Trophoblast cell (in vitro differentiated cells and primary cell): ENCODE results near the gene INKA2.

Experiments used
- DNase-seq, 2 donors: peaks; one replicate each; pipeline ENCODE4 v3.0.0-alpha.2; 2016
- H2AFZ ChIP-seq: 2 replicates; pipeline ENCODE4 v1.6.1; 2013; ENCODE audit warnings: low read length, moderate library complexity, mild to moderate bottlenecking; ENCODE audit not compliant: insufficient read depth, poor library complexity
- H2AK5ac ChIP-seq: 2 replicates; pipeline ENCODE4 v1.6.1; 2013; ENCODE audit warnings: mild to moderate bottlenecking, low read length
- H2BK120ac ChIP-seq: 2 replicates; pipeline ENCODE4 v1.6.1; 2013; ENCODE audit warnings: low read length, mild to moderate bottlenecking, moderate library complexity; ENCODE audit not compliant: insufficient read depth, poor library complexity
- H2BK12ac ChIP-seq: 2 replicates; pipeline ENCODE4 v1.6.1; 2013; ENCODE audit warnings: mild to moderate bottlenecking, low read length, moderate library complexity
- H2BK5ac ChIP-seq: 2 replicates; pipeline ENCODE4 v1.6.1; 2013; ENCODE audit warnings: low read length, low read depth, moderate library complexity, mild to moderate bottlenecking; ENCODE audit not compliant: poor library complexity
- H3K14ac ChIP-seq: 2 replicates; pipeline ENCODE4 v1.6.1; 2013; ENCODE audit warnings: mild to moderate bottlenecking, low read length
- H3K18ac ChIP-seq: 2 replicates; pipeline ENCODE4 v1.6.1; 2013; ENCODE audit warnings: mild to moderate bottlenecking, low read length
- H3K23ac ChIP-seq: 2 replicates; pipeline ENCODE4 v1.6.1; 2013; ENCODE audit warnings: low read length
- H3K27ac ChIP-seq: 2 replicates; pipeline ENCODE4 v1.5.1; 2013; ENCODE audit warnings: low read depth, mild to moderate bottlenecking, inconsistent platforms, low read length, moderate library complexity
- H3K27me3 ChIP-seq: 2 replicates; pipeline ENCODE4 v1.6.1; 2013; ENCODE audit warnings: inconsistent platforms, mild to moderate bottlenecking, low read length, moderate library complexity; ENCODE audit not compliant: insufficient read depth
- H3K36me3 ChIP-seq, 2 experiments: 1 replicate in 1 of 2; 2 replicates in 1 of 2; pipeline ENCODE4 v1.6.1; 2013; ENCODE audit warnings: low read length in 2 of 2, mild to moderate bottlenecking in 2 of 2, moderate library complexity in 1 of 2; ENCODE audit not compliant: insufficient read depth in 2 of 2, control insufficient read depth in 1 of 2
- H3K4ac ChIP-seq: 2 replicates; pipeline ENCODE4 v1.6.1; 2013; ENCODE audit warnings: low read depth, mild to moderate bottlenecking, low read length, moderate library complexity
- H3K4me1 ChIP-seq, 2 experiments: 1 replicate in 1 of 2; 2 replicates in 1 of 2; pipeline ENCODE4 v1.6.1; 2013; ENCODE audit warnings: low read length in 2 of 2, mild to moderate bottlenecking in 2 of 2, moderate library complexity in 1 of 2; ENCODE audit not compliant: insufficient read depth in 2 of 2, control insufficient read depth in 1 of 2
- H3K4me2 ChIP-seq: 2 replicates; pipeline ENCODE4 v1.6.1; 2013; ENCODE audit warnings: inconsistent platforms, mild to moderate bottlenecking, low read length, moderate library complexity
- H3K4me3 ChIP-seq: 2 replicates; pipeline ENCODE4 v1.5.1; 2013; ENCODE audit warnings: mild to moderate bottlenecking, low read depth, low read length, inconsistent platforms
- H3K79me1 ChIP-seq: one replicate; pipeline ENCODE4 v1.6.1; 2013; ENCODE audit warnings: low read length
- H3K79me2 ChIP-seq: 2 replicates; pipeline ENCODE4 v1.6.1; 2013; ENCODE audit warnings: low read length, mild to moderate bottlenecking; ENCODE audit not compliant: control insufficient read depth, insufficient read depth, poor library complexity
- H3K9ac ChIP-seq: 2 replicates; pipeline ENCODE4 v1.6.1; 2013; ENCODE audit warnings: mild to moderate bottlenecking, low read length
- H3K9me3 ChIP-seq: 2 replicates; pipeline ENCODE4 v1.6.1; 2013; ENCODE audit warnings: low read depth, mild to moderate bottlenecking, control low read depth, inconsistent platforms, low read length; ENCODE audit not compliant: insufficient read depth
- H4K12ac ChIP-seq: 2 replicates; pipeline ENCODE4 v1.6.1; 2013; ENCODE audit warnings: low read depth, mild to moderate bottlenecking, low read length, moderate library complexity
- H4K8ac ChIP-seq: 2 replicates; pipeline ENCODE4 v1.6.1; 2013; ENCODE audit warnings: low read depth, mild to moderate bottlenecking, low read length, moderate library complexity
- H4K91ac ChIP-seq: one replicate; pipeline ENCODE4 v1.6.1; 2013; ENCODE audit warnings: low read depth, mild to moderate bottlenecking, low read length, moderate library complexity
- WGBS: extraction: QIAGEN DNeasy Blood & Tissue Kit; methylation state at CpG from one replicate; pipeline ENCODE4 v1.1.7; 2013; ENCODE audit warnings: missing lambda C conversion rate; ENCODE audit not compliant: insufficient read length, insufficient coverage; ENCODE audit errors: extremely low coverage; 5-methylcytosine and 5-hydroxymethylcytosine counted together

INKA2 gene

DNA sequence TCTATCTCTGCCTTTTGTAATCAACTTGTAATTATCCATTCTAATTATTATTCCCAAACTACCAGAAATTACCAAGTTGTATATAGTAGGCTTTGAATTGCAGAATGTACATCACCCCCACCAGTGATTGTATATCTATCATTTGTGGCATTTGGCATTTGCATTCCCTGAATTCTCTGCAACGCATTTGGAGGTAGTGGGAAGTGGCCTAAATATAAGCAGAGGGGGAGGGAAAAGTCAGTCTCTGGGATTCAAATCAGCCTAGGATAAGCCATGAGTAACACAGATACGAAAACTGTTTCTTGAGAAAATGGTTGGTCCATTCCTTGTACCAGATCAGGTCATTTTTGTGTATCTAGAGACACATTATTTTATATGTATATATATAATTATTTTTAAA, 37.2 kb upstream of the INKA2 start:
- no peak overlapping the region for H2AFZ ChIP-seq
- H4K91ac ChIP-seq: no peak overlapping the region
- no peak overlapping the region for H2AK5ac ChIP-seq
- H3K18ac ChIP-seq: no peak overlapping the region
- H3K36me3 ChIP-seq: no peaks in the 10 kb centered on the region
- H3K14ac ChIP-seq: no peak overlapping the region
- peaks cover 8 to 9% of the 10 kb centered on the region in 2 experiments for H3K4me1 ChIP-seq
- H3K4me2 ChIP-seq: no peak overlapping the region
- no CpG with 5 or more reads among the region's 2 CpGs for WGBS
- no peak overlapping the region for H3K9ac ChIP-seq
- H4K8ac ChIP-seq: no peak overlapping the region
- no peak overlapping the region for H3K4ac ChIP-seq
- no peak overlapping the region for H2BK120ac ChIP-seq
- H3K4me3 ChIP-seq: no peak overlapping the region
- H4K12ac ChIP-seq: no peak overlapping the region
- H3K27ac ChIP-seq: no peak overlapping the region
- no peak for DNase-seq
- no peak overlapping the region for H2BK5ac ChIP-seq
- no peak overlapping the region for H3K23ac ChIP-seq
- H3K79me1 ChIP-seq: no peaks in the 10 kb centered on the region
- no peaks in the 10 kb centered on the region for H3K27me3 ChIP-seq
- H3K9me3 ChIP-seq: no peaks in the 10 kb centered on the region
- H3K79me2 ChIP-seq: no peaks in the 10 kb centered on the region
- no peak overlapping the region for H2BK12ac ChIP-seq

DNA sequence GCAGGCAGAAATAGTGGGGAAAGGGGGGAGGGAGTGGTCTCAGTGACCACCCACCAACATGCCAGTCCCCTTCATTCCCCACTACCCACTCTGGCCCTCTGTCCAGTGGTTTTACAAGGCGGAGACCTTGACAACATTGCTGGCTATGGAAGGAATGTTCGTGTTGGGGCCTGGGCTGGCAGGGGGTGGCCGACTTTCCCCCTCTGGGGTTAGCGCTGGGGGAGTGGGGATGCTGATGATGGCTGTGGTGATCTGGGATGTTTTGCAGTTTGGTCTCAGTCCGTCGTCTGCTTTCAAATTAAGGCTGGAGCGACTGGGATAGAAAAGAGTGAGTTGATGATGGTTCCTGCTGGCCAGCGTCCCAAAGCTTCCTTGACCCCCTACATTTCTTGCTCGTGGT, 36.8 kb upstream of the INKA2 start:
- no peak overlapping the region for H3K9ac ChIP-seq
- H4K8ac ChIP-seq: no peak overlapping the region
- H4K91ac ChIP-seq: no peak overlapping the region
- H3K79me1 ChIP-seq: no peaks in the 10 kb centered on the region
- no peak overlapping the region for H3K23ac ChIP-seq
- H3K4me1 ChIP-seq: peaks cover 8 to 9% of the 10 kb centered on the region in 2 experiments
- no peak overlapping the region for H2BK12ac ChIP-seq
- H2BK5ac ChIP-seq: no peak overlapping the region
- H3K18ac ChIP-seq: no peak overlapping the region
- H4K12ac ChIP-seq: no peak overlapping the region
- H3K14ac ChIP-seq: no peak overlapping the region
- no peak overlapping the region for H3K4ac ChIP-seq
- H3K4me2 ChIP-seq: no peak overlapping the region
- no peaks in the 10 kb centered on the region for H3K9me3 ChIP-seq
- DNase-seq: no peak
- no CpG with 5 or more reads among the region's 9 CpGs for WGBS
- no peak overlapping the region for H2BK120ac ChIP-seq
- H3K27me3 ChIP-seq: no peaks in the 10 kb centered on the region
- H3K36me3 ChIP-seq: no peaks in the 10 kb centered on the region
- H3K4me3 ChIP-seq: no peak overlapping the region
- H3K79me2 ChIP-seq: no peaks in the 10 kb centered on the region
- no peak overlapping the region for H2AK5ac ChIP-seq
- no peak overlapping the region for H2AFZ ChIP-seq
- no peak overlapping the region for H3K27ac ChIP-seq

DNA sequence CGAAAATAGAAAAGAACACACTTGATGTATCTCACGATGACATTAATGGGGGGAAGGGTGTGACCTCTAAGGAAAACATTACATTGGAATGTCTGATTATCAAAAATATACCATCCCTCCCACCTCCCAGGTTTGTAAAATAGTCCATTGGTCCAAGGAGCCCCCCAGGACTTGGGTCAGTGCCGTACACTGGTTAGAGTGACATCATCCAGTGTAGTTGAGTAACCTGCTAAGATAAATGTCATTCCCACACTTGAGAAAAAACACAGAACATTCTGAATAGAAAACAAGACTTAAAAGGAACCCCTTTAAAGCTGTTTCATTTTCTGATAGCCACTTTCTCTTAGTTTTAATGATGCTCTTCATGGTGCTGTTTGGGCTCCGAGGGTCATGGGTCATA, 31.7 kb upstream of the INKA2 start:
- no peak overlapping the region for H3K4me3 ChIP-seq
- no peaks in the 10 kb centered on the region for H3K4me1 ChIP-seq
- no peak overlapping the region for H3K18ac ChIP-seq
- no peak overlapping the region for H3K27ac ChIP-seq
- H3K79me1 ChIP-seq: no peaks in the 10 kb centered on the region
- no peaks in the 10 kb centered on the region for H3K9me3 ChIP-seq
- H3K9ac ChIP-seq: no peak overlapping the region
- H2BK5ac ChIP-seq: no peak overlapping the region
- H3K23ac ChIP-seq: no peak overlapping the region
- H3K27me3 ChIP-seq: no peaks in the 10 kb centered on the region
- H3K14ac ChIP-seq: no peak overlapping the region
- no peak overlapping the region for H2BK12ac ChIP-seq
- no peak overlapping the region for H3K4me2 ChIP-seq
- no peak for DNase-seq
- H4K91ac ChIP-seq: no peak overlapping the region
- no peak overlapping the region for H2AFZ ChIP-seq
- no peak overlapping the region for H2AK5ac ChIP-seq
- no peak overlapping the region for H3K4ac ChIP-seq
- no peak overlapping the region for H4K8ac ChIP-seq
- WGBS: no CpG with 5 or more reads among the region's 4 CpGs
- H4K12ac ChIP-seq: no peak overlapping the region
- H2BK120ac ChIP-seq: no peak overlapping the region
- H3K36me3 ChIP-seq: peaks cover 2 to 6% of the 10 kb centered on the region in 2 experiments
- no peaks in the 10 kb centered on the region for H3K79me2 ChIP-seq

DNA sequence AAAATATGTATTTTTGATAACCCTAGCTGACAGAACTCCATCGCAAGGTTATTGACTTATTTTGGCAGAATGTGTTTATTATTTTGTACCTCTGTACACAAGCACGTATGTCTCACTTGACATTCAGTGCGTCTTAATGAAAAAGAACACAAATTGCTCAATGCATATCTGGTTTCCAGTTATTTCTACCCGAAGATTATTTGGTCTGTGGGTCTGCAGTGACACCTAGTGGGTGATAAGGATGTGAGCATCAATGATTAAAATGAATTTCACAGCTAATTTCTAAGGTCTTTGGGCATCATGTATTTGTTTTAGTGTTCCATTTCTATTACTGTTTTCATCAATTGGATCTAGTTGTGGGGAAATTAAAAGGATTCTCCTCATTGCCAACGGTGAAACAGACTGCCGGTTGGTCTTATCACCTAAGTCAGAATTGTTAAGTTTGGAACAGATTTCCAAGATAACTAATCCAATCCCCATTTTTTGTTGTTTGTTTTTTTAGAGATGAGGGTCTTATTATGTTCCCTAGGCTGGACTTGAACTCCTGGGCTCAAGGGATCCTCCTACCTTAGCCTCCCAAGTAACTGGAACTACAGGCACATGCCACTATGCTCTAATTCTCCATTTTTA, 30.4 kb upstream of the INKA2 start:
- Histone ChIP-seq H3K4me3 (no peak overlapping the region), H3K4me2 (no peak overlapping the region), H3K79me2 (no peaks in the 10 kb centered on the region), H2BK5ac (no peak overlapping the region), H3K9me3 (no peaks in the 10 kb centered on the region), H3K14ac (no peak overlapping the region), H3K9ac (no peak overlapping the region), H2AK5ac (no peak overlapping the region), H3K79me1 (no peaks in the 10 kb centered on the region), H2BK12ac (no peak overlapping the region), H3K23ac (no peak overlapping the region), H3K4me1 (no peaks in the 10 kb centered on the region), H2AFZ (no peak overlapping the region), H3K27ac (no peak overlapping the region), H3K18ac (no peak overlapping the region), H3K4ac (no peak overlapping the region), H4K8ac (no peak overlapping the region), H3K27me3 (no peaks in the 10 kb centered on the region), H4K91ac (no peak overlapping the region), H4K12ac (no peak overlapping the region), H3K36me3 (peaks cover 2 to 7% of the 10 kb centered on the region in 2 experiments), H2BK120ac (no peak overlapping the region)
- peak; percentile 52 to 78 for DNase-seq
- no CpG with 5 or more reads among the region's 6 CpGs for WGBS
